Lower leg skin (tissue), 4 donors: ENCODE results near the gene ZBTB7C. TPM values are rescaled to one million over a fixed set of nuclear protein-coding genes. Genes with fewer than 3 reads are reported as not detected.
A peak's percentile ranks its signal among the peaks of the same experiment; 100 is the strongest.

ENCODE experiments used
- DNase-seq, 2 donors: peaks; one replicate each; pipeline ENCODE4 v3.0.0-alpha.2; 2019; ENCODE audit warnings: low spot score in 2 of 2
- H3K4me3 ChIP-seq: fragments of 200-600 bp; sonication (generic); 2 replicates; pipeline ENCODE4 v1.5.1; 2017; ENCODE audit warnings: mild to moderate bottlenecking, low read depth; ENCODE audit not compliant: poor library complexity, severe bottlenecking
- POLR2A ChIP-seq, 2 donors: fragments of 450-650 bp; IDR thresholded peaks; one replicate each; pipeline ENCODE4 v1.6.1; 2016 to 2017; ENCODE audit warnings: antibody characterized with exemption in 2 of 2, mild to moderate bottlenecking in 1 of 2, moderate library complexity in 1 of 2
- WGBS, 2 donors: methylation state at CpG; one replicate each; pipeline ENCODE4 v1.1.5; 2018; 5-methylcytosine and 5-hydroxymethylcytosine counted together
- intact Hi-C: fragments of 100-400 bp; cut with DNase I; formaldehyde crosslinking; loops from one replicate; pipeline ENCODE4 v1.15.0; 2023; ENCODE audit warnings: low total_unique reads
- total RNA-seq, 4 donors: library from RNA; depleted of rRNA; stranded (reverse); fragments of >200 nt; gene quantifications; one replicate each; pipeline ENCODE4 v1.1.0, GENCODE V29; 2016
- TF ChIP-seq, protein P1 (sequence below), 3 donors: fragments of 450-650 bp; IDR thresholded peaks; one replicate each; pipeline ENCODE4 v1.5.1; 2016; ENCODE audit warnings: antibody characterized with exemption in 3 of 3, mild to moderate bottlenecking in 3 of 3, moderate library complexity in 2 of 3

ZBTB7C gene
- total RNA-seq, 4 donors from 2014 or later, result 44.2 to 59.7 (median 50.7) TPM

GRCh38 chr18:48228841-48229240 lies 180.3 kb downstream of the ZBTB7C start:
- TF ChIP-seq POLR2A (IDR thresholded peaks at IDR 0.05), result no peak
- TF ChIP-seq, protein P1, sequence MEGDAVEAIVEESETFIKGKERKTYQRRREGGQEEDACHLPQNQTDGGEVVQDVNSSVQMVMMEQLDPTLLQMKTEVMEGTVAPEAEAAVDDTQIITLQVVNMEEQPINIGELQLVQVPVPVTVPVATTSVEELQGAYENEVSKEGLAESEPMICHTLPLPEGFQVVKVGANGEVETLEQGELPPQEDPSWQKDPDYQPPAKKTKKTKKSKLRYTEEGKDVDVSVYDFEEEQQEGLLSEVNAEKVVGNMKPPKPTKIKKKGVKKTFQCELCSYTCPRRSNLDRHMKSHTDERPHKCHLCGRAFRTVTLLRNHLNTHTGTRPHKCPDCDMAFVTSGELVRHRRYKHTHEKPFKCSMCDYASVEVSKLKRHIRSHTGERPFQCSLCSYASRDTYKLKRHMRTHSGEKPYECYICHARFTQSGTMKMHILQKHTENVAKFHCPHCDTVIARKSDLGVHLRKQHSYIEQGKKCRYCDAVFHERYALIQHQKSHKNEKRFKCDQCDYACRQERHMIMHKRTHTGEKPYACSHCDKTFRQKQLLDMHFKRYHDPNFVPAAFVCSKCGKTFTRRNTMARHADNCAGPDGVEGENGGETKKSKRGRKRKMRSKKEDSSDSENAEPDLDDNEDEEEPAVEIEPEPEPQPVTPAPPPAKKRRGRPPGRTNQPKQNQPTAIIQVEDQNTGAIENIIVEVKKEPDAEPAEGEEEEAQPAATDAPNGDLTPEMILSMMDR (IDR thresholded peaks at IDR 0.05), result no peak
- WGBS, 2 donors, result 39 to 54% methylated on average over 10 of the region's 10 CpGs
- H3K4me3 ChIP-seq, result no peak overlapping the region
- no peak for DNase-seq
- intact Hi-C loops, result no loop called here

DNA sequence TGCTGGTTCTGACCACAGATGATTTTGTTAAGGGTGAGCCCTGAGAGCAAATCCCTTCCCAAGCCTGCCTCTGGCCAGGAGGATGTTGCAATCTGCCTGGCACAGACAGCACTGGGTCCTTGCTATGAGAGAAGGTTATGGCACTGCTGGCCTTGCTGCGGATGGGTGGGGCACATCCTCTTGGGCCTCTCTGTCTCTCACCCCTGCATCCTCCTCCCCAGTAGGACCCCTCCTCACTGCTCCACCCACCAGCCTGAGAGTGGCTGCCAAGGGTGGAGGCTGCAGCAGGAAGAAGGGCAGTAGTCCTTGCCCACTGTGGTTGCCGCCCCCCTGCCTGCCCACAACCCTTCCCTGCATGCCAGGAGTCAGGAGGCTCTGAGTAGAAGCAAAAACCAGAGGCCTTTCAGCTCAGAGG lies 180.9 kb downstream of the ZBTB7C start:
- intact Hi-C loops, result no loop called here
- DNase-seq, result peak; percentile 64 to 93
- WGBS, 2 donors, result 42 to 45% methylated on average over 2 of the region's 2 CpGs
- H3K4me3 ChIP-seq, result no peak overlapping the region
- no peak for TF ChIP-seq POLR2A (IDR thresholded peaks at IDR 0.05)
- TF ChIP-seq, protein P1 (IDR thresholded peaks at IDR 0.05), result no peak

- no peak for DNase-seq
- H3K4me3 ChIP-seq, result no peak overlapping the region
- intact Hi-C loops, result no loop called here
- TF ChIP-seq POLR2A (IDR thresholded peaks at IDR 0.05), result no peak
- TF ChIP-seq, protein P1 (IDR thresholded peaks at IDR 0.05), result no peak
- WGBS, 2 donors, result 65 to 69% methylated on average over 6 of the region's 6 CpGs
These were observed 182.0 kb downstream of the ZBTB7C start for GRCh38 chr18:48227206-48227605.

DNA sequence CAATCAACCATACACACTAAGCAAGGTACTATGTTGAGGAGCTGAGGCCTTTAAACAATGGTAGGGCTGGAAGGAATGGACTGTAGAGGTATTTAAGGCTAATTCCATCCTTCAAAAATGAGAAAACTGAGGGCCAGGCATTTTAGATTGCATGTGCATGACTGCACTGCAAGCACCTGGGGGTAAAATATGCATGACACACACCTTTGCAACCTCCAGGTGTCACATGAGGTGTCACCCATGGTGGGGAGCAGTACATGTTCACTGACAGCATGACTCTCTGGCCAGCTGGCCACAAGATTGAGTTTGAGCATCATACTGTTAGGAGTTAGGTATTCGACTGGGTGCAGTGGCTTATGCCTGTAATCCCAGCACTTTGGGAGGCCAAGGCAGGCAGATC lies 182.8 kb downstream of the ZBTB7C start:
- no peak for TF ChIP-seq POLR2A (IDR thresholded peaks at IDR 0.05)
- TF ChIP-seq, protein P1 (IDR thresholded peaks at IDR 0.05), result no peak
- H3K4me3 ChIP-seq, result no peak overlapping the region
- intact Hi-C loops, result no loop called here
- no peak for DNase-seq
- WGBS, 2 donors, result 95 to 100% methylated on average over 1 of the region's 1 CpG

- DNase-seq, result peak in 1 of 2 donors; percentile 68
- 29 to 36% methylated on average over 4 of the region's 4 CpGs for WGBS, 2 donors
- no peak for TF ChIP-seq POLR2A (IDR thresholded peaks at IDR 0.05)
- TF ChIP-seq, protein P1 (IDR thresholded peaks at IDR 0.05), result no peak
- intact Hi-C loops, result no loop called here
- no peak overlapping the region for H3K4me3 ChIP-seq
These were observed 187.1 kb downstream of the ZBTB7C start for GRCh38 chr18:48222118-48222517.

DNA sequence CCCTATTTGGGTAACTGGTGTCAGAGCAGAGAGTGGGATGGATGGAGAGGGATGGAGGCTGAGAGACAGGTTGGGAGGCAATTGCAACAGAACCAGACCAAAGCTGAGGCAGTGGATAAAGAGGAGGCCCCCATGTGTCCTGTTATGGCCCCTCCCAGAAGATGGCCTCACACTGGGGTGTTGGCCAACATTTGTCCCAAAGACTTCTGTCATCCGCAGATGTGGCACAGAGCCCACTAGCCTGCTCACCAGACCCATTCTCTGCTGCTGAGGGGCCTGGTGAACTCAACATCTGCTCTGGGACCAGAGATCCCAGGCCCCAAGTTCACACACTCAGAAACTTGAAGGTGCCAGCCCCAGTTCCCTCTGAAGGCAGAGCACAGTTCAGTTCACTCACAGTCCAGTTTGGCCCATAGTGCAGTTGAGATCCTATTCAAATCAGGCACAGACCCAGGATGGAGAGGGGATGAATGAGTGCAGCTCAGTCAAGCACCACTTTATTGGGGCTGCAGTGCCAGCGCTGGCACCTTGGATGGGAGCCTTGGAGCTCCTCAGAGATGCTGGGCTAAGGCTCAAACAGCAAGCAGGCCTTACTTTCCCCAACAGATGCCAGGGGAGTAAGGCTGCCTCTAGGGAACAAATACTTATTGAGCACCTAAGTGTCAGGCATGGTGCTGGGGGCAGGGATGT lies 189.2 kb downstream of the ZBTB7C start:
- intact Hi-C loops, result no loop called here
- DNase-seq, result no peak
- 72 to 76% methylated on average over 2 of the region's 2 CpGs for WGBS, 2 donors
- TF ChIP-seq, protein P1 (IDR thresholded peaks at IDR 0.05), result no peak
- H3K4me3 ChIP-seq, result no peak overlapping the region
